ENCODE data around the gene HOXC6.

Gene HOXC6

GRCh38 chr12:53990311-53991076 lies 37.7 kb upstream of the HOXC6 start:
- DNase-seq (ENCODE audit: low read depth in 2 of 2): no peak

- DNase-seq (ENCODE audit: low read depth in 2 of 2): no peak
Measured at GRCh38 chr12:53991077-53991460, 37.2 kb upstream of the HOXC6 start.

GRCh38 chr12:53992377-53992889 lies 35.8 kb upstream of the HOXC6 start:
- no peak for DNase-seq (ENCODE audit: low read depth in 2 of 2)

- no peak for DNase-seq (ENCODE audit: low read depth in 2 of 2)
Measured at GRCh38 chr12:53993162-53994008, 34.9 kb upstream of the HOXC6 start.

- no peak for DNase-seq (ENCODE audit: low read depth in 2 of 2)
Measured at GRCh38 chr12:53994009-53994263, 34.3 kb upstream of the HOXC6 start.

- no peak for DNase-seq (ENCODE audit: low read depth in 2 of 2)
Measured at GRCh38 chr12:53994264-53995001, 33.8 kb upstream of the HOXC6 start.

- no peak for DNase-seq (ENCODE audit: low read depth in 2 of 2)
Measured at GRCh38 chr12:53995002-53995377, 33.2 kb upstream of the HOXC6 start.

GRCh38 chr12:53995378-53996239 lies 32.6 kb upstream of the HOXC6 start:
- no peak for DNase-seq (ENCODE audit: low read depth in 2 of 2)

- no peak for DNase-seq (ENCODE audit: low read depth in 2 of 2)
Measured at GRCh38 chr12:53996240-53997203, 31.7 kb upstream of the HOXC6 start.

GRCh38 chr12:53997204-53998109 lies 30.8 kb upstream of the HOXC6 start:
- DNase-seq (ENCODE audit: low read depth in 2 of 2): no peak

GRCh38 chr12:53998110-53998899 lies 29.9 kb upstream of the HOXC6 start:
- DNase-seq (ENCODE audit: low read depth in 2 of 2): no peak

- no peak for DNase-seq (ENCODE audit: low read depth in 2 of 2)
Measured at GRCh38 chr12:53998900-53999236, 29.4 kb upstream of the HOXC6 start.

- DNase-seq (ENCODE audit: low read depth in 2 of 2): no peak
Measured at GRCh38 chr12:53999559-54000115, 28.6 kb upstream of the HOXC6 start.

- DNase-seq (ENCODE audit: low read depth in 2 of 2): no peak
Measured at GRCh38 chr12:54000116-54001114, 27.8 kb upstream of the HOXC6 start, which contains the start of gene HOXC9. Gene HOXC9, plus strand, starts transcription at chr12:54000161. Its CDS starts 28 bp downstream, at chr12:54000189.

GRCh38 chr12:54001283-54002187 lies 26.7 kb upstream of the HOXC6 start:
- DNase-seq (ENCODE audit: low read depth in 2 of 2): no peak
